UCSD-AML1 (cell line): ENCODE data around the gene FADS2.
A peak's percentile ranks its signal among the peaks of the same experiment; 100 is the strongest.

Experiments
- DNase-seq: peaks from one replicate; lab custom pipeline; 2025; ENCODE audit not compliant: unreplicated experiment; lab: John Stamatoyannopoulos, UW

FADS2 gene

GRCh38 chr11:61817471-61818202 is 10.5 kb upstream of the FADS2 start:
- DNase-seq: no peak

- DNase-seq: no peak
Measured at GRCh38 chr11:61820174-61820573, 7.9 kb upstream of the FADS2 start.

DNA sequence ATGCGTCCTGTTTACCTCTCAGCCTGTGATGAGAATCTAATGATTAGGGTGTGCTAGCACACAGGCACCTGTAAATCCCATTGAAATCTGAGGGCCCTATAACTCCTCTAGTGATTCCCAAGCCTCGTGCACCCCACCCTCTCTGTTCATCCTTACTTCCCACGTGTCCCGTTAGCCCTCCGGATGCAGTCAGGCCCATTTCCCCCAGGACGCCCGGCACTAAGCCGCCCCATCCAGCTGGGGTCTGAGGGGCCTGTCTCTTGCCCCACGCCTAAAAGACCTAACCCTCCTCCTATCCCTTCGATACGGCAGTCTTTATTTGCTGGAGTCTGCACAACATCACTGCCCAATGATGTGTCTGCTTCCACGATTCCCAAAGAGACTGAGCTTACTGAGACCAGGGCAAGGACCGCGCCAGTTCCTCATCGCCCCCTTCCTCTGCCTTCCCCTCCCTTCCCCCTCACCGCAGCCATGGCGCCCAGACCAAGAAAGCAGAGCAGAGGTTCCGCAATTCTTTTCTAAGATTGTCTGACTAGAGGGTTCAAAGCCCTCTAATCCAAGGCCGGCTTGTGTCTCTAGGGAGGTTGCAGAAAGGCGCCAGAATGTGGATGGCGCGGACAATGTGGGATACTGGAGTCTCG is 1.1 kb upstream of the FADS2 start:
- DNase-seq: peak; percentile 80

DNA sequence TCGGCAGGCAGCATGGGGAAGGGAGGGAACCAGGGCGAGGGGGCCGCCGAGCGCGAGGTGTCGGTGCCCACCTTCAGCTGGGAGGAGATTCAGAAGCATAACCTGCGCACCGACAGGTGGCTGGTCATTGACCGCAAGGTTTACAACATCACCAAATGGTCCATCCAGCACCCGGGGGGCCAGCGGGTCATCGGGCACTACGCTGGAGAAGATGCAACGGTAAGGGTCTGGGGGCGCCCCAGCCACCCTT is 204 bp downstream of the FADS2 start:
- DNase-seq: no peak

DNA sequence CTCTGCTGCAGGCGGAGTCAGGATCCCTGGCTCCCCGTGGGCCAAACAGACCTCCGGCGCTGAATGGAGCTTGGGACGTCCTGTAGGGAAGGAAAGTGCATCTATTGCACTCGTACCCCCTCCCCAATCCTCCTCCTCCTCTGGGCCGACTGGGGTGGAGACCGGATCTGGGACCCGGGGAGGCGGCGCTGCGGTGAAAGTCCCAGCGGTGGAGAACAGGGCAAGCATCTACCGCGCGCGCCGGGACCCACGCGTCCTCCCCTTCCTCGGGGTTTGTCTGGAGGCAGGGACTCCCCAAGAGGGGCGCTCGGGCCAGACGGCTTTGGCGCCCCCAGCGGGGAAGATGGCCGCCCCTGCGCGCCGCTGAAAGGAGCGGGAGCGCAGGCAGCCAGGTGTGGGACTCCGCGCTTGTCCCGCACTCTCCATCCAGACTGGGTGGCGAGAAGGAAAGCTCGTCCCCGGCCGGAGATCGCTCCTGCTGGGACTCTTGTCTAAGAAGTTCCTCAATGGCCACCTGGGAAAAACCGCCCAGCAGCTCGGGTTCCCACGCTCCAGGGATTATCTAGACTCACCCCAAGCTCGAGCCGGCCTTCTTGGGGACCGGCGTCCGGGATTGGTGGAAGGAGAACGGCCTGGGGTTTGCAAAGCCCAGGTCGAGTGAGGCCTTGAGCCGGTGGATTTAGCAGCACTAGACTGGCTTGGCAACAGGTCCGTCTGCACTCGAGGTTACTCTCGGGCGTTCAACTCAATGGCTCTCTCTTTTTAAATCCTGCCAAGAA is 718 bp downstream of the FADS2 start:
- peak; percentile 64 for DNase-seq

GRCh38 chr11:61829806-61830205 is 1.7 kb downstream of the FADS2 start:
- DNase-seq: no peak

DNA sequence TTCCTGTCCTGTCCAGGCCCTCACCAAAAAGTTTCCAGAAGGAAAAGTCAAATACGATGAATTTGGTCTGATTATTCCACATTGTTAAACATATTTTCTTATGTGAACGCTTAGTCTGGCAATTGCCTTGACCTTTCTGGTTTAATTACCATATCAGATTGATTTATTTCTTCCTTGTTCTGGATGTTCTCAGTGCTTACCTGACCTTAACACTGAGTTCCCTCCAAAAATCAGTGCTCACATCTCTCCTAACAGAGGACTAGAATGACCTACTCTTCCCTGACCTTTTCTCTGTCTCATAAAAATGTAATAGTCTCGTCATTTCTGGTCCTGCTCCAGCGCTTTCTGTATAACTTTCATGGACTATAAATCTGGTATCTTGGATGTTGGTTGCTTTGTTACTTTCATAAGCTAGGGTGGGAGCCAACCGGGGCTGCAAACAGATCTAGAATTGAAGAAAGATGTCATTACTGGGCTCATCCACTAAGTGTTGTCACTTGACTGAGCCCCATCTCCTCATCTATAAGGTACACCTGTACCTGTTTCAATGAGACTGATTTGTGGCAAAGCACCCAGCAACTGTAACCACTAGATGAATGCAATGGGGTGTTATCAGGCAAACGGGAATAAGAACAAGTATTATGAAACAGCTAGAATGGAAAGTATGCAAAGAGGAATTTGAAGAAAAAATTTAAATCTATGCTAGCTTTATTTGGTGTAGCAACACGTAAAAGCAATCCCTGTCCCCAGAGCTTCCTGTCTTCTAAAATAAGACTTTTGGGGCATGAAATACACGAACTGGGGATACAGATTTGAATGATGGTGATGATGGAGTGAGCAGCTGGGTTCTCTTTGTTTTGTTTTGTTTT is 2.4 kb downstream of the FADS2 start:
- DNase-seq: no peak

DNA sequence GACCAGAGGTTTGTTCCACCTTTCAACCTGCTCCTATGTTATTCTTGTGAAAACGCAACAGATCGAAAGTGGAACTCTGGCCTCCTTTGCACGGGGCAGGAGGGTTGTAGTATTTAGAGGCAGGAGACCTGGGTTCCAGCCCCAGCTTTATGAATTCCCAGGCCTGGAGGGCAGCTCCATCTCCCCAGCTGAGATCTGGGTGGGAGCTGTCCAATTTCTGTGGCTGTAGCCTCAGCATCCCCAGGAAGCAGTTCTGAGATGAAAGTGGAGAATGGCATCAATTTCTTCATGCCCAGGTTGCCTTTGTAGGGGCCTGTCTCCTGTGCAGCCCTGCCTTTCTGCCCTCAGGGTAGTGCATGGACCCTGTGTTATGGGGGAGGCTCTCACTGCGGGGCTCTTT is 4.1 kb downstream of the FADS2 start:
- DNase-seq: no peak

DNA sequence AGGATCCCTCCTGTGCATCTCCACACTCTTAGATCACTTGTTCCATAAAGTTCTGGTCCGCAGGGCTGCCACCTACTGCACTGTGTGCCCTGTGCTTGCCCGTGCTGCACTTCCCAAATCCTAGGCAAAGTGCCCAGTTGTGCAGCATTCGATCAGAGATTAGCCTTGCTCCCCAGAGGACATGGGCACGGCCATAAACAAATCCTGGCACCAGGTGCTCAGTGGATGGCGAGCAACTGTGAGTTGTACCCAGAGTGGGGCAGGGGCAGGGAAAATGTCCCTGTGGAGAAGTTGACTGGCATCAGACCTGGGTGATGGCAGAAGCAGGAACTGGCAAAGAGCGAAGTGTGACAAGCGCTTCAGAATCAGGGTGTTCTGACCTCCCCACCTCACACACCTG is 4.7 kb downstream of the FADS2 start:
- no peak for DNase-seq

DNA sequence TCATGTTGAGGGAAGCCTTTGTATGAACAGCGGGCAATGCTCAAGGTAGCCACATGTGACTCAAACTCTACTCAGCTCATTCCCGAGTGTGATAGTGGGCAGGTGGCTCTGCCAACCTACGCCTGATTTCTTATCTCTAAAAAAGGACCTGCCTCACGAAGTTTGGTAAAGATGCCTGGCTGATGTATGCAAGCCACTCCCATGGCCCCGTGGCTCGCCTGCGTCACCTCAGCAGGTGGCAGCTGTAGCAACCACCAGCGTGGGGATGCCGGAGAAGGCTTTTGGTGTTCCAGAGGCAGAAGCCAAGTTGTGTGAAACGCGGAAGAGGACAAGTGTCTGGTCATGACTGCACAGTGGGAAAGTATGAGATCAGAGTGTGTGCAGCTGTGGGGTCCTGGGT is 5.4 kb downstream of the FADS2 start:
- DNase-seq: no peak

GRCh38 chr11:61833926-61834277 is 5.8 kb downstream of the FADS2 start:
- no peak for DNase-seq

DNA sequence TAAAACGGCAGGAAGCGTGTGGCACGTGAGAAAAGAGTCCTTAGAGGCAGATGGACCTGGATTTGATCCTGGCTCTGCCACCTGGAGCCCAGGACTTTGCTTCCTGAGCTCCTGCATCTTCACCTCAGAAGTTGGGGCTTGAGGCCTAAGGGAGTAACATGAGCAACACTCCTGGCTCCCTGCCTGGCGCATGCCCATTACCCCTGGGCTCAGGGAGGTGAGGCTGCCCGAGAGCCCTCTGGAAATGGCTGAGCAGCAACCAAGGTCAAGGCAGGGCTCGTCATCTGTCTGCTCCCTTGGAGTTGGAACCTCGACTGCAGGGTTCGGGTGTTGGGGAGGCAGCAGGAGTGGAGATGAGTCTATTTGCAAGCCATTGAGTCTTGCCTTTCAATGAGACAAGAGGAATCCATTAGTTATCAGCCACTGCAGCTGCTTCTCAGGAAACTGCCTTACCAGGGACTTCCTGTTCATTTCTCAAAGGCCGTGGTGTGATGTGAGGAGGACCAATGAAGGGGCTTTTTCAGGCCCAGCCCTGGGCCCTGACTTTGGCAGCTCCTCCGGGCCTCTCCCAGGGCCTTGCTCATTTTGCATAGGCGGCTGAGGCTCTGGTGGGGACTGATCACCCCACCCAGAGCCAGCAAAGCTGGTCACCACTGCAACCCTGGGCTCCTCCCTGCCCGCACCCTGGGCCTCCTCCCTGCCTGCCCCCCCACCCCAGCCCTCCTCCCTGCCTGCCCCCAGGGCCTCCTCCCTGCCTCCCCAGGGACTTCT is 6.4 kb downstream of the FADS2 start:
- DNase-seq: peak; percentile 90

- no peak for DNase-seq
Measured at GRCh38 chr11:61836193-61836592, 8.1 kb downstream of the FADS2 start.

GRCh38 chr11:61837411-61838005 is 9.4 kb downstream of the FADS2 start:
- no peak for DNase-seq

- DNase-seq: no peak
Measured at GRCh38 chr11:61838501-61838900, 10.4 kb downstream of the FADS2 start.

- DNase-seq: no peak
Measured at GRCh38 chr11:61838921-61839320, 10.8 kb downstream of the FADS2 start.

GRCh38 chr11:61839742-61840141 is 11.6 kb downstream of the FADS2 start:
- DNase-seq: no peak

DNA sequence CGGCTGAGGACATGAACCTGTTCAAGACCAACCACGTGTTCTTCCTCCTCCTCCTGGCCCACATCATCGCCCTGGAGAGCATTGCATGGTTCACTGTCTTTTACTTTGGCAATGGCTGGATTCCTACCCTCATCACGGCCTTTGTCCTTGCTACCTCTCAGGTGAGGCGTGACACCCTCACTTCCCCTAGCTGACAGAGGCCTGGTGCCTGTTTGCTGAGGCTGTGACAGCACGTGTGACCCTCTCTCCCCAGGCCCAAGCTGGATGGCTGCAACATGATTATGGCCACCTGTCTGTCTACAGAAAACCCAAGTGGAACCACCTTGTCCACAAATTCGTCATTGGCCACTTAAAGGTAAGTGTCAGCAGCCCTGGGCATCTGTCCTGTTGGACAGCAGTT is 12.3 kb downstream of the FADS2 start:
- no peak for DNase-seq

GRCh38 chr11:61841636-61842527 is 13.8 kb downstream of the FADS2 start:
- DNase-seq: no peak

- DNase-seq: no peak
Measured at GRCh38 chr11:61842528-61842820, 14.4 kb downstream of the FADS2 start.
